NCI-H187 treated with DMSO at 0.1 percent for 48 hours (cell line): ENCODE measurements around the gene ARHGAP44.

Source experiments
- DNase-seq: peaks from one replicate; lab custom pipeline; 2025; lab: John Stamatoyannopoulos, UW

Gene ARHGAP44

GRCh38 chr17:12789481-12790248 is at the start of gene ARHGAP44:
ARHGAP44 (plus strand) TSS chr17:12789498; CDS start chr17:12789839, 341 bp downstream.
- DNase-seq: no peak

- DNase-seq: no peak
Observed at GRCh38 chr17:12739500-12739899, 49.8 kb upstream of the ARHGAP44 start.

GRCh38 chr17:12743046-12743445 is 46.3 kb upstream of the ARHGAP44 start:
- no peak for DNase-seq

GRCh38 chr17:12744298-12744697 is 45.0 kb upstream of the ARHGAP44 start:
- no peak for DNase-seq

- no peak for DNase-seq
Observed at GRCh38 chr17:12744786-12745185, 44.5 kb upstream of the ARHGAP44 start.

GRCh38 chr17:12745486-12745885 is 43.8 kb upstream of the ARHGAP44 start:
- no peak for DNase-seq

GRCh38 chr17:12756786-12757185 is 32.5 kb upstream of the ARHGAP44 start:
- no peak for DNase-seq

GRCh38 chr17:12759090-12759489 is 30.2 kb upstream of the ARHGAP44 start:
- no peak for DNase-seq

GRCh38 chr17:12765548-12765947 is 23.8 kb upstream of the ARHGAP44 start:
- DNase-seq: no peak

- DNase-seq: no peak
Observed at GRCh38 chr17:12768255-12768654, 21.0 kb upstream of the ARHGAP44 start.

GRCh38 chr17:12769981-12770380 is 19.3 kb upstream of the ARHGAP44 start:
- no peak for DNase-seq

- DNase-seq: no peak
Observed at GRCh38 chr17:12773153-12773552, 16.1 kb upstream of the ARHGAP44 start.

GRCh38 chr17:12789075-12789480 is 220 bp upstream of the ARHGAP44 start:
- no peak for DNase-seq

- no peak for DNase-seq
Observed at GRCh38 chr17:12790249-12791106, 1.2 kb downstream of the ARHGAP44 start.

- DNase-seq: no peak
Observed at GRCh38 chr17:12794919-12795532, 5.7 kb downstream of the ARHGAP44 start.

- no peak for DNase-seq
Observed at GRCh38 chr17:12800855-12801365, 11.6 kb downstream of the ARHGAP44 start.

- DNase-seq: no peak
Observed at GRCh38 chr17:12806630-12807029, 17.3 kb downstream of the ARHGAP44 start.

- no peak for DNase-seq
Observed at GRCh38 chr17:12808723-12809122, 19.4 kb downstream of the ARHGAP44 start.

- no peak for DNase-seq
Observed at GRCh38 chr17:12812877-12813276, 23.6 kb downstream of the ARHGAP44 start.

- no peak for DNase-seq
Observed at GRCh38 chr17:12813664-12814063, 24.4 kb downstream of the ARHGAP44 start.

GRCh38 chr17:12814718-12815117 is 25.4 kb downstream of the ARHGAP44 start:
- no peak for DNase-seq

- no peak for DNase-seq
Observed at GRCh38 chr17:12815642-12816141, 26.4 kb downstream of the ARHGAP44 start.
